ENCODE measurements around the gene RSKR. TPM values are rescaled to one million over a fixed set of nuclear protein-coding genes. Genes with fewer than 3 reads are reported as not detected.

Gene RSKR
- total and polyA plus RNA-seq, 9 of the 15 experiments (the other 6 are each of a cell fraction or from before 2014, with no cell fraction given) = 1.4 to 42.3 (median 16.2) TPM

DNA sequence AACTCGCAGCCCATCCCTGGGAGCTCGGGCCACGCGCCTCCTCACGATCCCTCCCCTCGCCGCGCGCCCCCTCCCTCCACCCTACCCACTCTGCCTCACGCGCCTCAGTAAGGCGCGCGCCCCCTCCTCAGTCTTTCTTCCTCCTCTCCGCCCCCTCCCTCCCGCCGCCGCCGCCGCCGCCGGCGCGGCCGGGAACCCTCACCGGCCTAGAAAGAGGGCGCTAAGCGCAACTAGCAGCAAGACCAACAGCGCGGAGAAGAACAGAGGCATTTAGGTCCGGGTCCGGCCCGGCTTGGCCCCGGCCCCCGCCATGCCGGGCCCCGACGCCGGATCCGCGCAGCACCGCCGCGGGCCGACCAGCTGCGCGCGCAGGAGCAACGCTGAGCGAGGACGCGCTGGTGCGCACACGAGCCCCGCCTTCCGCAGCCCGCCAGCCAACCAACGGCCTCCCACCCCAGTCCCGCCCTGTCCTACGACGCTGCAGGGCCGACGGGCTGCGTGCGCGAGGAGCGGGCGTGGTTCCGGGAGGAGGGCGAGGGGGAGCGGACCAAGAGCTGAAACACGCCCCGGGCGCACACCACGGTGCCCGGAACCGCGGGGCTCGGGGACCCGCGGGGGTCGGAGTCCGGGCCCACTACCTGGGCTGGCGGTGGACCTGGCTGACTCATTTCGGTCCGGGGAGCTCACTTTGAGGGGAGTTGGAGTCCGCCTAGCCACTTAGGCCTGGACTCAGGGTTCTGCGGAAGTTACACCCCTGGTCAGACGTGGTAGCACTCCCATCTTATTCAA, 31.0 kb upstream of the RSKR start, which contains the start of gene BLTP2 (continued):
- TF ChIP-seq FOXK2 (conservative IDR thresholded peaks at IDR 0.05 in 1 of 2, IDR thresholded peaks at IDR 0.05 in 1 of 2; ENCODE audit: low read depth in 2 of 2) (peak; percentile 58 to 84; a peak in 3 of 4 replicates), HMGN3 (IDR thresholded peaks at IDR 0.05; ENCODE audit: borderline replicate concordance, extremely low read depth, insufficient read length, low read depth, low read length) (peak; percentile 91), GATAD2A (IDR thresholded peaks at IDR 0.05) (peak; percentile 45; the same call in 1 of the 2 replicates), FOS (IDR thresholded peaks at IDR 0.05; ENCODE audit: extremely low read depth, insufficient read length) (peak; percentile 3)

DNA sequence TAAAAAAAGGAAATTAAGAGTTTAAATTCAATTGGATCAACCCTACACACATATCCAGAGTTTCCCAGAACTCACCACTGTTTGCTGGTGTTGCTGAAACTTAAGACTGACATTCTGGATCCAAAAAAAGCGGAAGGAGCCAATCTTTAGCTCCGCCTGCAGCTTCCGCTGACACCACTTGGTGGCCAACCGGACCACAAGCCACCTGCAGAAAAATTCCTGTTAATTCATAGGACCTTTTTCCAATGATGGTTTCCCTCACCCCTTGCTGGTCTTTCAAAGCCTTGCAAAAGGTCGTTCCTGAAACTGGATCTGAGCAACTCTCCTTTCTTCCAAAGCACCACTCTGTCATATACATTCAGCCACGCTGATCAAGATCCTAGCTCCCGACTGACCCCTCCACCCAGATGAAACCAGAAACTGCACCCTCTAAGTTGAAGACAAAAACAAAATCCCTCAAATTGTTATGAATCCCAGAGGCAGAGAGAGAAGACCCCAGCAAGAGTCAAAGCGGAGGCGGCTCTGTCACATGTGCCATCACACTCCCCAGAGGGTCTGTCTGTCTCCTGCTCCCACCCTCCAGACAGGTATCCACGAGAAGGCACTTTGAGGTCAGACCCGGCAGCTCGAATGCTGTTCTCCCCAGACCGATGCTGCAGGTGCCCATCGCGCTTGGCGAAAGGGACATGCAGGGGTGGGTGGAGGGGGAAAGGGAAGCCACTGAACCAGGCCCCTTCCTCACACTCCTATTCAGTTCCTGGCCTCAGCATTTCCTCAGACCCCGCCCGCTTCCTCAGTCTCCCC, 30.2 kb upstream of the RSKR start:
- no peaks in the 10 kb centered on the region for H3K9me3 ChIP-seq (replicated peaks; ENCODE audit: control insufficient read depth, insufficient read depth, low read depth, low read length)
- H3K79me2 ChIP-seq (ENCODE audit: control insufficient read depth, insufficient read depth, low read length) = peaks cover 41% of the 10 kb centered on the region
- no peaks in the 10 kb centered on the region for H3K27me3 ChIP-seq (ENCODE audit: control insufficient read depth in 2 of 2, insufficient read depth in 2 of 2, low read length in 2 of 2)
- ChIA-PET POLR2A (interaction anchor here (0.6 to 4.3 kb wide), 42 partner anchors 8 to 1564 kb away, joined by 3 to 51 read pairs (median 4); partner anchors contain the start of genes FLOT2, NEK8, PROCA1 and RPL23A), CTCF (ENCODE audit: low intra/inter-chr PET ratio) (interaction anchor here (0.6 kb wide), 1 partner anchor 306 kb away, joined by 4 read pairs; no protein-coding TSS in a partner anchor)
- FAIRE-seq (peak; percentile 92), ATAC-seq (peak; percentile 52), DNase-seq (ENCODE audit: extremely low read depth in 1 of 4, low spot score in 3 of 4) (peak; percentile 65 to 87 (median 74))
- peak overlapping the region; percentile 48 for H2AFZ ChIP-seq (ENCODE audit: low read depth, low read length)
- H4K20me1 ChIP-seq (replicated peaks; ENCODE audit: control insufficient read depth, insufficient read depth, low read length) = peaks cover 5% of the 10 kb centered on the region; the same call in 1 of the 2 replicates
- TSS peak; percentile 46 for BruUV-seq (replicated peaks)
- WGBS (ENCODE audit: insufficient coverage, low coverage, missing lambda C conversion rate) = under 1% methylated on average over 18 of the region's 18 CpGs
- peak overlapping the region; percentile 86 for H3K4me2 ChIP-seq (ENCODE audit: insufficient read depth, low read length)
- peak overlapping the region; percentile 83 for H3K4me3 ChIP-seq
- H3K4me1 ChIP-seq (replicated peaks in 1 of 2; ENCODE audit: control insufficient read depth in 2 of 2, insufficient read depth in 2 of 2, low read length in 2 of 2) = peaks cover 16 to 23% of the 10 kb centered on the region in 2 experiments
- no peaks in the 10 kb centered on the region for H3K9me1 ChIP-seq (ENCODE audit: control insufficient read depth, insufficient read depth, low read length)
- peak overlapping the region; percentile 87 to 95 for H3K9ac ChIP-seq (ENCODE audit: insufficient read depth in 1 of 2, low read depth in 2 of 2, low read length in 2 of 2)
- in situ Hi-C loops (cut with MboI) (no loop called here), intact Hi-C loops (cut with micrococcal nuclease) (loop anchor here (5.0 to 10.0 kb wide), 2 partner anchors 33 to 201 kb away; partner anchors contain the start of gene FAM222B)
- peaks cover 58% of the 10 kb centered on the region for H3K36me3 ChIP-seq (ENCODE audit: control insufficient read depth, insufficient read depth, low read length)
- H3K27ac ChIP-seq (ENCODE audit: extremely low read depth, low read depth, low read length) = peak overlapping the region; percentile 85
- TF ChIP-seq, protein P1, sequence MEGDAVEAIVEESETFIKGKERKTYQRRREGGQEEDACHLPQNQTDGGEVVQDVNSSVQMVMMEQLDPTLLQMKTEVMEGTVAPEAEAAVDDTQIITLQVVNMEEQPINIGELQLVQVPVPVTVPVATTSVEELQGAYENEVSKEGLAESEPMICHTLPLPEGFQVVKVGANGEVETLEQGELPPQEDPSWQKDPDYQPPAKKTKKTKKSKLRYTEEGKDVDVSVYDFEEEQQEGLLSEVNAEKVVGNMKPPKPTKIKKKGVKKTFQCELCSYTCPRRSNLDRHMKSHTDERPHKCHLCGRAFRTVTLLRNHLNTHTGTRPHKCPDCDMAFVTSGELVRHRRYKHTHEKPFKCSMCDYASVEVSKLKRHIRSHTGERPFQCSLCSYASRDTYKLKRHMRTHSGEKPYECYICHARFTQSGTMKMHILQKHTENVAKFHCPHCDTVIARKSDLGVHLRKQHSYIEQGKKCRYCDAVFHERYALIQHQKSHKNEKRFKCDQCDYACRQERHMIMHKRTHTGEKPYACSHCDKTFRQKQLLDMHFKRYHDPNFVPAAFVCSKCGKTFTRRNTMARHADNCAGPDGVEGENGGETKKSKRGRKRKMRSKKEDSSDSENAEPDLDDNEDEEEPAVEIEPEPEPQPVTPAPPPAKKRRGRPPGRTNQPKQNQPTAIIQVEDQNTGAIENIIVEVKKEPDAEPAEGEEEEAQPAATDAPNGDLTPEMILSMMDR (IDR thresholded peaks at IDR 0.05 in 2 of 3, conservative IDR thresholded peaks at IDR 0.05 in 1 of 3; ENCODE audit: insufficient read depth in 2 of 3, low read depth in 1 of 3, low read length in 3 of 3) = peak; percentile 78 to 92 (median 82)
- TF ChIP-seq ZNF165 (CRISPR knock-in tag; IDR thresholded peaks at IDR 0.05; ENCODE audit: borderline replicate concordance) = no peak
- no peak for TF ChIP-seq BCL6 (CRISPR knock-in tag; IDR thresholded peaks at IDR 0.05)
- no peak for TF ChIP-seq FOXM1 (IDR thresholded peaks at IDR 0.05; ENCODE audit: low read depth)
- no peak for TF ChIP-seq FOXM1 (CRISPR knock-in tag; IDR thresholded peaks at IDR 0.05; ENCODE audit: low read depth)
- TF ChIP-seq SRSF3 (IDR thresholded peaks at IDR 0.05; ENCODE audit: insufficient read depth, low read length) = no peak
- no peak for TF ChIP-seq NCOA2 (IDR thresholded peaks at IDR 0.05; ENCODE audit: partially characterized antibody in 2 of 2)
- TF ChIP-seq NR2F6 (CRISPR knock-in tag; IDR thresholded peaks at IDR 0.05) = no peak
- TF ChIP-seq MTA3 (IDR thresholded peaks at IDR 0.05; ENCODE audit: borderline replicate concordance) = no peak
- TF ChIP-seq CHD2 (IDR thresholded peaks at IDR 0.05; ENCODE audit: low read depth, low read length) = 0 out of 2 replicates have a peak, but pooled peaks have one; percentile 15
- 0 out of 4 replicates have a peak, but pooled peaks of 1 of the 2 experiments have one; percentile 11 for TF ChIP-seq NONO (IDR thresholded peaks at IDR 0.05; ENCODE audit: low read depth in 2 of 2, low read length in 1 of 2)
- no peak for TF ChIP-seq STAT5B (CRISPR knock-in tag; IDR thresholded peaks at IDR 0.05)
- no peak for TF ChIP-seq ZFP1 (CRISPR knock-in tag; IDR thresholded peaks at IDR 0.05)

All from K562 (cell line).